ENCODE measurements around the gene PLOD1.
"Not testable (repeated sequence)": the region's sequence is repeated elsewhere in the genome, so short reads cannot be mapped to it uniquely, and the experiment has no call there.

Gene PLOD1

DNA sequence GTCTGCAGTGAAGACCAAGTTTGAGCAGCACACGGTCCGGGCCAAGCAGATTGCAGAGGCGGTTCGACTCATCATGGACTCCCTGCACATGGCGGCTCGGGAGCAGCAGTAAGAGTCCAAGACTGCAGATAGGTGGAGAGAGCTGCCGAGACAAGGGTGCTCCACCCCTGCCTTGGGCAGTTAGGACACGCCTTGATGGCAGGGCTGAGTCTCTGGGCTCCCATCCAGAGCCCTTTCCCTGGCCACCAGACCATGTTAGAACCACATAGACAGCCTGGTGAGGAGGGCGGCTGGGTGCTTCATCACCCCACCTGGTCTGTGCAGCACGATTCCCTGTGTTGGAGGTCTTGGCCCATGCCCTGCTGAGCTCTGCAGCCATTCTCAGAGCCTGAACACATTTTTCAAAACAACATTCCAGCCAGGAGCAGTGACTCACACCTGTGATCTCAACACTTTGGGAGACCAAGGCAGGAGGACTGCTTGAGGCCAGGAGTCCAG is 67.5 kb downstream of the PLOD1 start:
- peaks cover 98% of the 10 kb centered on the region for H3K36me3 ChIP-seq (ENCODE audit: low read depth)
- ATAC-seq (ENCODE audit: low read depth), result peak; percentile 67
- no peak overlapping the region for H3K27ac ChIP-seq (ENCODE audit: poor library complexity, severe bottlenecking)
- no peak for DNase-seq (ENCODE audit: low spot score)
- no peaks in the 10 kb centered on the region for H3K9me3 ChIP-seq (ENCODE audit: severe bottlenecking)
- no peaks in the 10 kb centered on the region for H3K27me3 ChIP-seq (ENCODE audit: insufficient read depth, poor library complexity, severe bottlenecking)
- H3K4me3 ChIP-seq (ENCODE audit: severe bottlenecking), result no peak overlapping the region
- no peaks in the 10 kb centered on the region for H3K4me1 ChIP-seq (ENCODE audit: insufficient read depth, poor library complexity, severe bottlenecking)
- TF ChIP-seq CTCF (IDR thresholded peaks at IDR 0.05; ENCODE audit: poor library complexity, severe bottlenecking), result no peak

GRCh38 chr1:12003762-12004161 is 69.2 kb downstream of the PLOD1 start:
- Histone ChIP-seq H3K9me3 (ENCODE audit: severe bottlenecking) (no peaks in the 10 kb centered on the region), H3K27me3 (ENCODE audit: insufficient read depth, poor library complexity, severe bottlenecking) (no peaks in the 10 kb centered on the region), H3K27ac (ENCODE audit: poor library complexity, severe bottlenecking) (no peak overlapping the region), H3K36me3 (ENCODE audit: low read depth) (peaks cover 92% of the 10 kb centered on the region), H3K4me1 (ENCODE audit: insufficient read depth, poor library complexity, severe bottlenecking) (no peaks in the 10 kb centered on the region), H3K4me3 (ENCODE audit: severe bottlenecking) (no peak overlapping the region)
- ATAC-seq (ENCODE audit: low read depth), result no peak
- no peak for DNase-seq (ENCODE audit: low spot score)
- TF ChIP-seq CTCF (IDR thresholded peaks at IDR 0.05; ENCODE audit: poor library complexity, severe bottlenecking), result no peak

- Histone ChIP-seq H3K9me3 (ENCODE audit: severe bottlenecking) (no peaks in the 10 kb centered on the region), H3K4me1 (ENCODE audit: insufficient read depth, poor library complexity, severe bottlenecking) (no peaks in the 10 kb centered on the region), H3K27me3 (ENCODE audit: insufficient read depth, poor library complexity, severe bottlenecking) (no peaks in the 10 kb centered on the region), H3K36me3 (ENCODE audit: low read depth) (peaks cover 92% of the 10 kb centered on the region), H3K27ac (ENCODE audit: poor library complexity, severe bottlenecking) (no peak overlapping the region), H3K4me3 (ENCODE audit: severe bottlenecking) (no peak overlapping the region)
- ATAC-seq (ENCODE audit: low read depth) (no peak), DNase-seq (ENCODE audit: low spot score) (no peak)
- TF ChIP-seq CTCF (IDR thresholded peaks at IDR 0.05; ENCODE audit: poor library complexity, severe bottlenecking), result no peak
These were observed 71.1 kb downstream of the PLOD1 start for GRCh38 chr1:12005488-12006166.

DNA sequence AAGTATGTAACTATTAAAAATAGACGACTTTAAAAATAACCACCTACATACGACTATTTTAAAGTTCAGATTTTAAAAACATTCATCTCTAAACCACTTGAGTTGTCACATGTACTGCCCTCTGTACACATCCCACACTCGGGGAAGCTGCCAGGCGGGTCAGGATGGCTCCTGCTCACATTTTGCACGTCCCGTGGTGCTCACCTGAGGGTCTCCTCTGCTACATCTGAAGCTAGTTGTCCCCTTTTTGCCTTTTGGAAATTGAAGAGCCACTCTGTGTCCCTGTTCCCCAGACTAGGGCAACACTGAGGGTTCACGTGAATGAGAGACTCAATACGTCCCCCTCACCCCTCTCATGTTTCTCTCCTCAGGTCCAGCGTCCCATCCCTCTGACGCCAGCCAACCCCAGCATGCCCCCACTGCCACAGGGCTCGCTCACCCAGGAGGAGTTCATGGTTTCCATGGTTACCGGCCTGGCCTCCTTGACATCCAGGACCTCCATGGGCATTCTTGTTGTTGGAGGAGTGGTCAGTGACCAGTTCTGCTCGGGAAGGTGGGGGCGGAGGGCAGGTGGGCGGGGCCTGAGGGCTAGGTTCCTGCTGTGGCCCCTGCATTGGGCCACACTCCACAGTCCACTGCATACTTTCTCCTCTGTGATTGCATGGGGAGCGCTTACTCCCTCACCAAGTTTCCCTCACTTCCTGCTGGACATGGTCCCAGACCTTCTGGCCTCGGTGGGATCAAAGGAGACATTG is 71.8 kb downstream of the PLOD1 start:
- no peaks in the 10 kb centered on the region for H3K27me3 ChIP-seq (ENCODE audit: insufficient read depth, poor library complexity, severe bottlenecking)
- no peaks in the 10 kb centered on the region for H3K9me3 ChIP-seq (ENCODE audit: severe bottlenecking)
- ATAC-seq (ENCODE audit: low read depth), result no peak
- peaks cover 92% of the 10 kb centered on the region for H3K36me3 ChIP-seq (ENCODE audit: low read depth)
- H3K4me1 ChIP-seq (ENCODE audit: insufficient read depth, poor library complexity, severe bottlenecking), result no peaks in the 10 kb centered on the region
- no peak for TF ChIP-seq CTCF (IDR thresholded peaks at IDR 0.05; ENCODE audit: poor library complexity, severe bottlenecking)
- no peak for DNase-seq (ENCODE audit: low spot score)
- H3K27ac ChIP-seq (ENCODE audit: poor library complexity, severe bottlenecking), result no peak overlapping the region
- H3K4me3 ChIP-seq (ENCODE audit: severe bottlenecking), result no peak overlapping the region

- no peak overlapping the region for H3K4me3 ChIP-seq (ENCODE audit: severe bottlenecking)
- H3K9me3 ChIP-seq (ENCODE audit: severe bottlenecking), result no peaks in the 10 kb centered on the region
- no peak overlapping the region for H3K27ac ChIP-seq (ENCODE audit: poor library complexity, severe bottlenecking)
- no peaks in the 10 kb centered on the region for H3K4me1 ChIP-seq (ENCODE audit: insufficient read depth, poor library complexity, severe bottlenecking)
- peaks cover 91% of the 10 kb centered on the region for H3K36me3 ChIP-seq (ENCODE audit: low read depth)
- TF ChIP-seq CTCF (IDR thresholded peaks at IDR 0.05; ENCODE audit: poor library complexity, severe bottlenecking), result no peak
- DNase-seq (ENCODE audit: low spot score) (no peak), ATAC-seq (ENCODE audit: low read depth) (no peak)
- H3K27me3 ChIP-seq (ENCODE audit: insufficient read depth, poor library complexity, severe bottlenecking), result no peaks in the 10 kb centered on the region
These were observed 72.7 kb downstream of the PLOD1 start for GRCh38 chr1:12007204-12007603.

DNA sequence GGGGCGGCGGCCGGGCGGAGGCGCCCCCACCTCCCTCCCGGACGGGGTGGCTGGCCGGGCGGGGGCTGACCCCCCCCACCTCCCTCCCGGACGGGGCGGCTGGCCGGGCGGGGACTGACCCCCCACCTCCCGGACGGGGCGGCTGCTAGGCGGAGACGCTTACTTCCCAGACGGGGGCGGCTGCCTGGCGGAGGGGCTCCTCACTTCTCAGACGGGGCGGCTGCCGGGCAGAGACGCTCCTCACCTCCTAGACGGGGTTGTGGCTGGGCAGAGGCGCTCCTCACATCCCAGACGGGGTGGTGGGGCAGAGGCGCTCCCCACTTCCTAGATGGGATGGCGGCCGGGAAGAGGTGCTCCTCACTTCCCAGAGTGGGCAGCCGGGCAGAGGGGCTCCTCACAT is 73.8 kb downstream of the PLOD1 start:
- not testable (repeated sequence) for DNase-seq (ENCODE audit: low spot score); H3K9me3 ChIP-seq (ENCODE audit: severe bottlenecking); H3K4me3 ChIP-seq (ENCODE audit: severe bottlenecking); H3K27ac ChIP-seq (ENCODE audit: poor library complexity, severe bottlenecking); H3K27me3 ChIP-seq (ENCODE audit: insufficient read depth, poor library complexity, severe bottlenecking); ATAC-seq (ENCODE audit: low read depth); H3K4me1 ChIP-seq (ENCODE audit: insufficient read depth, poor library complexity, severe bottlenecking)
- peaks cover 84% of the 10 kb centered on the region for H3K36me3 ChIP-seq (ENCODE audit: low read depth)

Measured in RWPE2 (cell line).